HL-60 (cell line): ENCODE measurements around the gene KCTD13.
"Not testable (repeated sequence)": the region's sequence is repeated elsewhere in the genome, so short reads cannot be mapped to it uniquely, and the experiment has no call there.

ENCODE experiments used
- CTCF ChIP-seq: IDR thresholded peaks from one replicate; pipeline ENCODE4 v1.5.1; 2011; ENCODE audit warnings: low read length, control low read depth, inconsistent platforms; ENCODE audit not compliant: insufficient read depth
- GABPA ChIP-seq: IDR thresholded peaks from 2 replicates; pipeline ENCODE4 v1.6.1; 2012; ENCODE audit warnings: low read depth
- POLR2AphosphoS5 ChIP-seq: IDR thresholded peaks from 2 replicates; pipeline ENCODE4 v1.6.1; 2012; ENCODE audit warnings: low read depth
- SPI1 ChIP-seq: IDR thresholded peaks from 2 replicates; pipeline ENCODE4 v1.6.1; 2012; ENCODE audit warnings: low read depth, mild to moderate bottlenecking, borderline replicate concordance
- TF ChIP-seq, protein P1 (sequence below): IDR thresholded peaks from 2 replicates; pipeline ENCODE4 v1.6.1; 2012; ENCODE audit warnings: low read depth; ENCODE audit not compliant: insufficient replicate concordance

DNA sequence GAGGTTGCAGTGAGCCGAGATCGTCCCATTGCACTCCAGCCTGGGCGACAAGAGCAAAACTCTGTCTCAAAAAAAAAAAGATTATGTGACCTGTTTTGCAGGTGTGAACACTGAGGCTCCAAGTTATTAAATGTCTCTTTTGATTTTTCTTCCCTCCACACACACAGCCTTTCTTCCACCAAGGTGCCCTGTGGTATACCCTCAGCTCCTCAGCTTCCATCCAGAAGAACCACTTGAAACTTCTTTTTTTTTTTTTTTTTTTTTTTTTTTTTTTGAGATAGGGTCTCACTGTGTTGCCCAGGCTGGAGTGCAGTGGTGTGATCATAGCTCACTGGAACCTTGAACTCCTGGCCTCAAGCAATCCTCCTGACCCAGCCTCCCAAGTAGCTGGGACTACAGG, 36.7 kb downstream of the KCTD13 start:
- TF ChIP-seq CTCF, SPI1, POLR2AphosphoS5, GABPA: not testable (repeated sequence)
- TF ChIP-seq, protein P1, sequence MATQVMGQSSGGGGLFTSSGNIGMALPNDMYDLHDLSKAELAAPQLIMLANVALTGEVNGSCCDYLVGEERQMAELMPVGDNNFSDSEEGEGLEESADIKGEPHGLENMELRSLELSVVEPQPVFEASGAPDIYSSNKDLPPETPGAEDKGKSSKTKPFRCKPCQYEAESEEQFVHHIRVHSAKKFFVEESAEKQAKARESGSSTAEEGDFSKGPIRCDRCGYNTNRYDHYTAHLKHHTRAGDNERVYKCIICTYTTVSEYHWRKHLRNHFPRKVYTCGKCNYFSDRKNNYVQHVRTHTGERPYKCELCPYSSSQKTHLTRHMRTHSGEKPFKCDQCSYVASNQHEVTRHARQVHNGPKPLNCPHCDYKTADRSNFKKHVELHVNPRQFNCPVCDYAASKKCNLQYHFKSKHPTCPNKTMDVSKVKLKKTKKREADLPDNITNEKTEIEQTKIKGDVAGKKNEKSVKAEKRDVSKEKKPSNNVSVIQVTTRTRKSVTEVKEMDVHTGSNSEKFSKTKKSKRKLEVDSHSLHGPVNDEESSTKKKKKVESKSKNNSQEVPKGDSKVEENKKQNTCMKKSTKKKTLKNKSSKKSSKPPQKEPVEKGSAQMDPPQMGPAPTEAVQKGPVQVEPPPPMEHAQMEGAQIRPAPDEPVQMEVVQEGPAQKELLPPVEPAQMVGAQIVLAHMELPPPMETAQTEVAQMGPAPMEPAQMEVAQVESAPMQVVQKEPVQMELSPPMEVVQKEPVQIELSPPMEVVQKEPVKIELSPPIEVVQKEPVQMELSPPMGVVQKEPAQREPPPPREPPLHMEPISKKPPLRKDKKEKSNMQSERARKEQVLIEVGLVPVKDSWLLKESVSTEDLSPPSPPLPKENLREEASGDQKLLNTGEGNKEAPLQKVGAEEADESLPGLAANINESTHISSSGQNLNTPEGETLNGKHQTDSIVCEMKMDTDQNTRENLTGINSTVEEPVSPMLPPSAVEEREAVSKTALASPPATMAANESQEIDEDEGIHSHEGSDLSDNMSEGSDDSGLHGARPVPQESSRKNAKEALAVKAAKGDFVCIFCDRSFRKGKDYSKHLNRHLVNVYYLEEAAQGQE, result not testable (repeated sequence)
